Thoracic aorta (tissue), 2 donors: ENCODE results near the gene TFEB. TPM values are rescaled to one million over a fixed set of nuclear protein-coding genes. Genes with fewer than 3 reads are reported as not detected.

Source experiments
- ATAC-seq: fragments of 150-250 bp; one replicate; pipeline ENCODE4 v1.8.0; 2017; ENCODE audit warnings: low read depth; ENCODE audit not compliant: insufficient number of reproducible peaks, low FRiP score
- DNase-seq: peaks from one replicate; pipeline ENCODE4 v3.0.0-alpha.2; 2020; ENCODE audit warnings: low spot score
- H3K27ac ChIP-seq, 2 donors: fragments of 200-600 bp; sonication (generic); 1 replicate in 1 of 2; 2 replicates in 1 of 2; pipeline ENCODE4 v1.5.1; 2016; ENCODE audit warnings: mild to moderate bottlenecking in 2 of 2, moderate library complexity in 2 of 2
- H3K27me3 ChIP-seq: fragments of 200-600 bp; sonication (generic); replicated peaks from 2 replicates; pipeline ENCODE4 v1.6.0; 2016; ENCODE audit warnings: mild to moderate bottlenecking; ENCODE audit not compliant: insufficient read depth
- H3K36me3 ChIP-seq: fragments of 200-600 bp; sonication (generic); one replicate; pipeline ENCODE4 v1.5.1; 2016
- H3K4me1 ChIP-seq, 2 donors: fragments of 200-600 bp; sonication (generic); 1 replicate in 1 of 2; 2 replicates in 1 of 2; pipeline versions ENCODE4 v1.5.1 to v1.6.0; 2016; ENCODE audit warnings: low read depth in 2 of 2, mild to moderate bottlenecking in 1 of 2; ENCODE audit not compliant: control insufficient read depth in 1 of 2
- H3K4me3 ChIP-seq: fragments of 200-600 bp; sonication (generic); 2 replicates; pipeline ENCODE4 v1.5.1; 2016; ENCODE audit warnings: mild to moderate bottlenecking
- H3K9me3 ChIP-seq: fragments of 200-600 bp; sonication (generic); 2 replicates; pipeline ENCODE4 v1.5.1; 2016
- CTCF ChIP-seq: fragments of 200-600 bp; sonication (generic); IDR thresholded peaks from one replicate; pipeline ENCODE4 v1.5.1; 2019; ENCODE audit warnings: antibody characterized with exemption
- total RNA-seq, 2 donors: library from RNA; depleted of rRNA; stranded (reverse); fragments of >200 nt; gene quantifications; one replicate each; pipeline versions ENCODE4 v1.1.0 to v1.2.3, GENCODE V29; 2016

TFEB gene
- total RNA-seq, 2 donors from 2014 or later: 22.9 to 23.8 TPM

- DNase-seq (no peak), ATAC-seq (no peak)
- H3K9me3 ChIP-seq: no peaks in the 10 kb centered on the region
- no peaks in the 10 kb centered on the region for H3K27me3 ChIP-seq
- TF ChIP-seq CTCF: no peak
- H3K4me3 ChIP-seq: no peak overlapping the region
- H3K27ac ChIP-seq: no peak overlapping the region
- peaks cover 10 to 19% of the 10 kb centered on the region in 2 donors for H3K4me1 ChIP-seq
- peaks cover 20% of the 10 kb centered on the region for H3K36me3 ChIP-seq
These were observed 42.3 kb upstream of the TFEB start for GRCh38 chr6:41777551-41778285.

DNA sequence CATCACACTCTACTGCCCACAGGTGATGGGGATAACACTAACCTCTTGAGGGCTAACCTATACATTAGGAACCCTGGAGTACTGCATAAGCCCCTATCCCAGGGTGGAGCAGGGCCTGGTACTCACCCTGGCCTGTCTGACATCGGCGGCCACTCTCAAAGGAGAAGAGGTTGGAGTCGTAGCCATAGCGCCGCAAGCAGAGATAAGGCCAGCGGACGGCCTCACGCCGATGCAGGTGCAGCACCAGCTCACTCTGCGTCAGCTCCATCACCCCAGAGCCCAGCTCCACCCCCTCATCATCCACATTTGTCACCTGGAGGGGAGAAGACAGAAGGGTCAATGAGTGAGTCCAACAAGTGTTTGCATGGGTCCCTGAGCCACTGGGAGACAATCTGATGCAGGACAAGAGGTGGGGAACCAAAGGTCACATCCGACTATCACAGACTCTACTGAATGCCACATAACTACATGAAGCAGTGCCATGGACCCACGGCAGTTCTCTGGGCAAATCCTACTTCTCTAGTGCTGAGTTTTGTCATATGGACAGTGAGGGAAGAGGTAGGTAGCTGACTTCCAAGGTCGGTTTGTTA is 40.0 kb upstream of the TFEB start:
- Histone ChIP-seq H3K27me3 (no peaks in the 10 kb centered on the region), H3K4me3 (no peak overlapping the region), H3K9me3 (no peaks in the 10 kb centered on the region), H3K27ac (no peak overlapping the region), H3K36me3 (peaks cover 38% of the 10 kb centered on the region), H3K4me1 (peaks cover 5 to 8% of the 10 kb centered on the region in 2 donors)
- no peak for DNase-seq
- no peak for ATAC-seq
- TF ChIP-seq CTCF: no peak

GRCh38 chr6:41774841-41775240 is 39.4 kb upstream of the TFEB start:
- peaks cover 5 to 8% of the 10 kb centered on the region in 2 donors for H3K4me1 ChIP-seq
- DNase-seq (no peak), ATAC-seq (no peak)
- H3K36me3 ChIP-seq: peaks cover 38% of the 10 kb centered on the region
- no peak overlapping the region for H3K27ac ChIP-seq
- H3K27me3 ChIP-seq: no peaks in the 10 kb centered on the region
- no peak overlapping the region for H3K4me3 ChIP-seq
- TF ChIP-seq CTCF: no peak
- H3K9me3 ChIP-seq: no peaks in the 10 kb centered on the region

DNA sequence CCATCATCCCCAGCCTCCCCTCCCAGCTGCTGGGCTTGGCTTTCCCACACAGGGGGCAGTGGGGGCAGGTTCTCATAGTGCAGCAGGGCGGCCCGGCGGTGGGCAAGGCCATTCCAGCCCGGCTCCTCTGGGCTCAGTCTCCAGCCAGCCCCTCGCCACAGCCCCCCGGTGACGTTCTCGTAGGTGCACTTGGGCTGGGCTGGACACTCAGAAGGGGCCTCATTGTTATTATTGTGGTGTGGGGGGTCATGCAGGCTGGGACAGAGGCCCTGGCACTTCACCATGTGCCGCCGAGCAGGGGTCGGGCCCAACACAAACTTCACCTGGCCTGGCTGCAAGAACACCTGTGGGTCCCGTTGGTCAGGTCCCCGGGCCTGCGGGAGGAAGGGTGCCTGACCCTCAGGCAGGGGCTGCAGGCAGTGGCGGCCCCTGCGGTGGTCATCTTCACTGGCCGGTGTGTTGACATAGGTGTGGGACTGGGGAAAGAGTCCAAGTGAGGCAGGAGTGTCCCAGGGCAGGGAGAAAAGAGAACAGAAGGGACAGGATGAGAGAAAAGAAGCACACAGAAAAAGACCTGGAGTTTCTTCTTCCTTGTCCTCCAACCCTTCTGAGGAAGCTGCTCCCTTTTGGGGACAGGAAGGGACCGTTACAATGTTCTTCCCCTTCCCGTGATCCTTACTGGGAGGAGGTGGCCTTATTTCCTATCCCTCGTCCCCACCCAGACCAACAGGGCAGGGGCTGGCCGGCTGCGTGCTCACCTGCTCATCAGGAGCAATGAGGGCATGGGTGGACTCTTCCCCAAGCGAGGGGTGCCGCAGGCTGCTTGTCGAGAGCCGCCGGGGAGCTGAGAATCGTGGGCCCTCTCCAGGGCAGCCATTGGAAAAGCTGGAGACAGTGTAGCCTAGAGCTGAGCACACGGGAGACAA is 35.9 kb upstream of the TFEB start:
- Histone ChIP-seq H3K36me3 (peaks cover 38% of the 10 kb centered on the region), H3K4me3 (no peak overlapping the region), H3K4me1 (peaks cover 0 to 7% of the 10 kb centered on the region in 2 donors), H3K27me3 (no peaks in the 10 kb centered on the region), H3K27ac (no peak overlapping the region), H3K9me3 (no peaks in the 10 kb centered on the region)
- DNase-seq (no peak), ATAC-seq (no peak)
- TF ChIP-seq CTCF: no peak
